Muscle layer of duodenum (tissue), 2 donors: ENCODE measurements around the gene CCNDBP1.
"Not testable (repeated sequence)": the region's sequence is repeated elsewhere in the genome, so short reads cannot be mapped to it uniquely, and the experiment has no call there.

Experiments used
- H3K27ac ChIP-seq: one replicate; pipeline ENCODE4 v1.7.0; 2013; ENCODE audit warnings: mild to moderate bottlenecking, low read length
- H3K27me3 ChIP-seq: one replicate; pipeline ENCODE4 v1.7.0; 2013; ENCODE audit warnings: low read depth, mild to moderate bottlenecking, control low read depth, low read length
- H3K36me3 ChIP-seq, 2 donors: one replicate each; pipeline ENCODE4 v1.7.0; 2013; ENCODE audit warnings: low read length in 2 of 2, control low read depth in 1 of 2, mild to moderate bottlenecking in 1 of 2; ENCODE audit not compliant: insufficient read depth in 2 of 2, control insufficient read depth in 1 of 2
- H3K4me1 ChIP-seq, 2 donors: one replicate each; pipeline ENCODE4 v1.7.0; 2013; ENCODE audit warnings: low read length in 2 of 2, mild to moderate bottlenecking in 2 of 2, control low read depth in 1 of 2, moderate library complexity in 1 of 2; ENCODE audit not compliant: insufficient read depth in 2 of 2, control insufficient read depth in 1 of 2
- H3K4me3 ChIP-seq, 2 donors: one replicate each; pipeline ENCODE4 v1.7.0; 2013; ENCODE audit warnings: low read length in 2 of 2, low read depth in 1 of 2, mild to moderate bottlenecking in 1 of 2
- H3K9me3 ChIP-seq, 2 donors: one replicate each; pipeline ENCODE4 v1.7.0; 2013; ENCODE audit warnings: low read length in 2 of 2, control low read depth in 1 of 2, mild to moderate bottlenecking in 1 of 2; ENCODE audit not compliant: control insufficient read depth in 1 of 2
- donor health status: healthy.

CCNDBP1 gene

DNA sequence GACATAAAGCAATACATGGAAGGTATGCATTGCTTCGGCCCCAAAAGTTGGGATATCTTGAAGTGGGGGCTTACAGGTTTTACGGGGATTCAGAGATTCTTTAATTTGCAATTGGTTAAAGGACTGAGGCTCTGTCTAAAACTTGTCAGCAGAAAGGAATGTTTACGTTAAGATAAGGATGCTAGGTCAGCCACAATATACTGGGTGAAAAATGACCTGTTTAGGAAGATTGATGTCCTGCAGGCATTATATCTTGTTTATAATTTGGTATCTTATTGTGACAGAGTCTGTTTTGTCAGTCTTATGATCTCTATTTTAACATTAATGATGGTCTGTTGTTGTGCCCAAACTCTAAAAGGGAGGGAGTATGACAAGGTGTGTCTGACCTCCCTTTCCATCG lies 15.3 kb upstream of the CCNDBP1 start:
- H3K4me1 ChIP-seq = no peaks in the 10 kb centered on the region
- H3K27me3 ChIP-seq = no peaks in the 10 kb centered on the region
- no peak overlapping the region for H3K4me3 ChIP-seq
- no peaks in the 10 kb centered on the region for H3K9me3 ChIP-seq
- peaks cover 16 to 24% of the 10 kb centered on the region in 2 donors for H3K36me3 ChIP-seq
- no peak overlapping the region for H3K27ac ChIP-seq

DNA sequence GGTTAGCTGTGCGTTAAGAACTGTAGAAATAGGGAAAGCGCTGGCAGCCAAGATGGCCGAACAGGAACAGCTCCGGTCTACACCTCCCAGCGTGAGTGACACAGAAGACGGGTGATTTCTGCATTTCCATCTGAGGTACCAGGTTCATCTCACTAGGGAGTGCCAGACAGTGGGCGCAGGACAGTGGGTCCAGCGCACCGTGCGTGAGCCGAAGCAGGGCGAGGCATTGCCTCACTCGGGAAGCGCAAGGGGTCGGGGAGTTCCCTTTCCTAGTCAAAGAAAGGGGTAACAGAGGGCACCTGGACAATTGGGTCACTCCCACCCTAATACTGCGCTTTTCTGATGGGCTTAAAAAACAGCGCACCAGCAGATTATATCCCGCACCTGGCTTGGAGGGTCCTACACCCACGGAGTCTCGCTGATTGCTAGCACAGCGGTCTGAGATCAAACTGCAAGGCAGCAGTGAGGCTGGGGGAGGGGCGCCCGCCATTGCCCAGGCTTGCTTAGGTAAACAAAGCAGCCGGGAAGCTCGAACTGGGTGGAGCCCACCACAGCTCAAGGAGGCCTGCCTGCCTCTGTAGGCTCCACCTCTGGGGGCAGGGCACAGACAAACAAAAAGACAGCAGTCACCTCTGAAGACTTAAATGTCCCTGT lies 9.4 kb upstream of the CCNDBP1 start:
- H3K4me3 ChIP-seq, H3K27me3 ChIP-seq, H3K9me3 ChIP-seq, H3K4me1 ChIP-seq, H3K27ac ChIP-seq: not testable (repeated sequence)
- H3K36me3 ChIP-seq = peaks cover 8 to 23% of the 10 kb centered on the region in 2 donors

DNA sequence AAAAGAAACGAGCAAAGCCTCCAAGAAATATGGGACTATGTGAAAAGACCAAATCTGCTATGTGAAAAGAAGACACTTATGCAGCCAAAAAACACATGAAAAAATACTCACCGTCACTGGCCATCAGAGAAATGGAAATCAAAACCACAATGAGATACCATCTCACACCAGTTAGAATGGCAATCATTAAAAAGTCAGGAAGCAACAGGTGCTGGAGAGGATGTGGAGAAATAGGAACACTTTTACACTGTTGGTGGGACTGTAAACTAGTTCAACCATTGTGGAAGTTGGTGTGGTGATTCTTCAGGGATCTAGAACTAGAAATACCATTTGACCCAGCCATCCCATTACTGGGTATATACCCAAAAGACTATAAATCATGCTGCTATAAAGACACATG lies 8.1 kb upstream of the CCNDBP1 start:
- not testable (repeated sequence) for H3K27me3 ChIP-seq, H3K9me3 ChIP-seq, H3K4me1 ChIP-seq, H3K4me3 ChIP-seq, H3K27ac ChIP-seq
- H3K36me3 ChIP-seq = peaks cover 7 to 27% of the 10 kb centered on the region in 2 donors

DNA sequence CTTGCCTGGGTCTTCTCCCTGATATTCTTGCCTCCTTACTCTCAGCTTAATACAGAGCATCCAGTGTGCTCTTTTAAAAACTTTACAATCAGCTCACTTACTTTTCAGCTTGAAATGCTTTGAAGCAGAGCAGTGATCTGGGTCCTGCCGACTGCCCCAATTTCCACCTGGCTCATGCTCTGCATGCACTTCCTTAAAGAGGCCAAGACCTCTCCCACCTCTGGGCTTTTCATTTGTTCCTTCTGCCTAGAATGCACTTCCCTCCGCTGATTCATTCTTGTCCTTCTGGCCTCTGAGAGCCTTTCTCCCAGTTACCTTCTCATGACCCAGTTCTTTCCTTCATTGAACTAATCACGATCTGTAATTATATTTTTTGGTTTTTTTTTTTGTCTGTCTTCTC lies 1.9 kb upstream of the CCNDBP1 start:
- Histone ChIP-seq H3K27me3 (no peaks in the 10 kb centered on the region), H3K9me3 (no peaks in the 10 kb centered on the region), H3K27ac (no peak overlapping the region), H3K36me3 (peaks cover 0 to 25% of the 10 kb centered on the region in 2 donors), H3K4me3 (no peak overlapping the region), H3K4me1 (peaks cover 0 to 17% of the 10 kb centered on the region in 2 donors)

DNA sequence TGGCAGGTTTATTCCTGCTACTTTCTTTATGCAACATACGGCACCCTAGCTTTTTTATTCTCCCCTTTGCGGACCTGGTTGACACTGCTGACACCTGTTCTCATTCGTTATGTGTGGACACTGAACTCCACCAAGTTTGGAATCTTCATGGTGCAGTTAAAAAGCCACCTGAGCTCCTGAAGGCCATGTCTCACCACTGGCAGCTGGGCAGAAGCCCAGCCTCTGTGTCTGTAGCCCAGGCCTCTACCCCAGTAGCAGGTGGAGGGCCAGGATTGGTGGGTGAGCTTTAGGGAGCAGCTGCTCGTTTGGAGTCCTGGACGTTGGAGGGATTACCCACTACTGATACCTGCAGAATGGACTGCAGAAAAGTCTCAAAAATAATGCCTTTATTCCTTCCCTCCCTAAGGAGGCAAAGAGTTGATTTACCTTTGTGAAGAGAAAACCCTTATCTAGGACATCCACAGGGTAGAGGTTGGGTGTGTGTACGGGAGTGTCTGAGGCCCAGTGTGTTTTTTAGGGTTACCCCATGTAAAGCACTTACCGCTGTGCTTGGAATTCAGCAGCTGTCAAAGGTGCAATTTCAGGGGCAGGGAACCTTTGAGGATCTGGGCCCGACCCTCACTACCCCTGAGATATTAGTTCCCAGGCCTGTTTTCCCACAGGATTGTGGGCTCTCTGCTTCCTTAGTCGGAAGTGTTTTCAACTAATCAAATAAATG lies 637 bp upstream of the CCNDBP1 start:
- H3K4me3 ChIP-seq = peak overlapping the region; percentile 49 to 77
- no peak overlapping the region for H3K27ac ChIP-seq
- peaks cover 0 to 17% of the 10 kb centered on the region in 2 donors for H3K4me1 ChIP-seq
- H3K27me3 ChIP-seq = no peaks in the 10 kb centered on the region
- no peaks in the 10 kb centered on the region for H3K9me3 ChIP-seq
- H3K36me3 ChIP-seq = peaks cover 0 to 24% of the 10 kb centered on the region in 2 donors

DNA sequence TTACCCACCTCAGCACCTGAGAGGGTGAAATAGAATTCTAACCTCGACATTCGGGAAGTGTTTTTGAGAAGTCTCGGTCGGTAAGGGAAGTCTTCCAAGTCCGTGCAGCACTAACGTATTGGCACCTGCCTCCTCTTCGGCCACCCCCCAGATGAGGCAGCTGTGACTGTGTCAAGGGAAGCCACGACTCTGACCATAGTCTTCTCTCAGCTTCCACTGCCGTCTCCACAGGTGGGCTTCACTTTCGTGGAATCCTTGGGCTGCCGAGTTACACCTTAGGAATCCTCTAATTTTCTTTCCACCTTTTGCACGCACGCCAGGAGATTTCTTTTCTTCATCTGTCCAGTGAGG lies 775 bp downstream of the CCNDBP1 start:
- no peaks in the 10 kb centered on the region for H3K9me3 ChIP-seq
- peaks cover 9 to 32% of the 10 kb centered on the region in 2 donors for H3K36me3 ChIP-seq
- H3K4me3 ChIP-seq = peak overlapping the region; percentile 77 to 81
- H3K4me1 ChIP-seq = peaks cover 0 to 17% of the 10 kb centered on the region in 2 donors
- no peaks in the 10 kb centered on the region for H3K27me3 ChIP-seq
- H3K27ac ChIP-seq = peak overlapping the region; percentile 89

DNA sequence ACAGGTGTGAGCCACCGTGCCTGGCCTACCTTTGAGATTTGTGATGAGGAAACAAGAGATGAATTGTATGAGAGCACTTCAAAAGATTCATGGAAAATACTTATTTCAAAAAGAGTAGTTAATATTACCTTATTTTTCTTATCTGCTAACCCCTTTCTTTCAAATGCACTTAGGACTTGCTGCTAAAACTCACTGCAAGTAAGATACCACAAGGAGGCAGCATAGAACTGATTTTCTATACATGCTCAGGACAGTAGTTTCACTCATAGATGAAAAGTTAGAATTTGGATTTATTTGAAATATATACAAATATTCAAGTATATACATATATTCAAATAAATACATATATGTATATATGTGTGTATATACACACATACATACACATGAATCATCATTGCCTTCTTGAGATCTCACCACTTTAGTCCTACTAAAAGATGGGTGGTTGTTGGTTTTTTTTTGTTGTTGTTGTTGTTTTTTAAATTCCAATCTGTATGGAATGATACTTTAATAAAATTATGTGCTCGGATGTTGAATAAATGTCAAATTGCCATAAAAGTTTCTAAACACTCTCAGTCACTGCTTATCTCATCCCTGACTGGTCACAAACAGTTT lies 2.4 kb downstream of the CCNDBP1 start:
- H3K4me1 ChIP-seq = peaks cover 0 to 17% of the 10 kb centered on the region in 2 donors

DNA sequence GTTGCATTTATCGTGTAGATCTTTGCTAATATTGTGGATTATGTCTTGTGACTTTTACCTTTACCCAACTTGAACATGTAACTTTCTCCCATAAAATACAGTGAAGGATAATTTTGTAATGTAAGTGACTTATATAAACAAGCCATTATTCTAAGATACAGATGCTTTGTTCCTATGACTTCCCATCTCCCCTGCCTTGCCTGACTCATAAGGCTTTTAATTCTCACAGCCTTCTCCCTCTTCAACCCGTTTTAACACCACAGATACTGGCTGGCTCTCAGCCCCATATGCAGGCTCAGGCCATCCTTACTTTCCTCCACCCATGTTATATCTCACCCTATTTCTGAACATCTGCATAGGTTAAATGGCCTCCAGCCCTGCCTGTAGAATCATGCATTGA lies 4.1 kb downstream of the CCNDBP1 start:
- Histone ChIP-seq H3K9me3 (no peaks in the 10 kb centered on the region), H3K36me3 (peaks cover 41 to 49% of the 10 kb centered on the region in 2 donors), H3K27ac (no peak overlapping the region), H3K4me1 (peaks cover 0 to 17% of the 10 kb centered on the region in 2 donors), H3K27me3 (no peaks in the 10 kb centered on the region), H3K4me3 (no peak overlapping the region)

More for the DNA sequence above, 2.4 kb downstream of the CCNDBP1 start:
- H3K27ac ChIP-seq = no peak overlapping the region
- peaks cover 26 to 42% of the 10 kb centered on the region in 2 donors for H3K36me3 ChIP-seq
- H3K4me3 ChIP-seq = no peak overlapping the region
- no peaks in the 10 kb centered on the region for H3K27me3 ChIP-seq
- no peaks in the 10 kb centered on the region for H3K9me3 ChIP-seq

DNA sequence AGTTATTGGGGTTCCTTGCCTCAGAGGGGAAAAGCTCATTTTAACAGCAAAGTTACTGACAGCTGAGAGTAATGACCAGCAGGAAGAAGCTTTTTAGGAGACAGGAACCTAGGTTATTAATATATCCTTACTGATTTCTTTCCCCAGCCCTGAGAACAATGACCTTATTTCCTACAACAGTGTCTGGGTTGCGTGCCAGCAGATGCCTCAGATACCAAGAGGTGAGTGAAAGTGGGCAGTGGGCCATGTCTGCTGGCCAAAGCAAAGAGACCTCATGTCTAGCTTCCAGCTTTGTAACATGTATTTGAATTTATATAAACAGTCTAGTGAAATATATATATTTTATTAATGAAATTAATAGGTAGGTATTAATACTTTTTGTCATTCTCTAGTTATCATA lies 5.0 kb downstream of the CCNDBP1 start:
- Histone ChIP-seq H3K4me3 (no peak overlapping the region), H3K9me3 (no peaks in the 10 kb centered on the region), H3K27me3 (no peaks in the 10 kb centered on the region), H3K4me1 (peaks cover 0 to 11% of the 10 kb centered on the region in 2 donors), H3K27ac (no peak overlapping the region), H3K36me3 (peaks cover 50 to 52% of the 10 kb centered on the region in 2 donors)

DNA sequence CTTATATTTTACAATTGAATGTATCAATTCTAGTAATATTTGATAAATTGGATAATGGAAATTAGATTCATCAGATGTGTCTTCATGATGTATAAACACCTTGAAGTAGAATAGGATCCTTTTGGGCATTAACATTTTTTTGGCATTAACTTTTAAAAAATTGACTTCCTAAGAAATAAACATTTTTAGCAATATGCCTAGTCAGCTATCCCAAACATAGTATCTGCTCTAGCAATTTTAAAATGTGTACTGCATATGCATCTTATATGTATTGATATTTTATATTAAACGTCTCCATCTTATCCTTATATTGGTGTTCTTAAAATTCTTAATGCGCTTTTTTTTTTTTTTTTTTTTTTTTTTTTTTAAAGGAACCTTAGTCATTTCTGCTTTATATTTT lies 8.5 kb downstream of the CCNDBP1 start:
- Histone ChIP-seq H3K27me3 (no peaks in the 10 kb centered on the region), H3K27ac (no peak overlapping the region), H3K36me3 (peaks cover 65 to 73% of the 10 kb centered on the region in 2 donors), H3K4me1 (no peaks in the 10 kb centered on the region), H3K9me3 (no peaks in the 10 kb centered on the region), H3K4me3 (no peak overlapping the region)

DNA sequence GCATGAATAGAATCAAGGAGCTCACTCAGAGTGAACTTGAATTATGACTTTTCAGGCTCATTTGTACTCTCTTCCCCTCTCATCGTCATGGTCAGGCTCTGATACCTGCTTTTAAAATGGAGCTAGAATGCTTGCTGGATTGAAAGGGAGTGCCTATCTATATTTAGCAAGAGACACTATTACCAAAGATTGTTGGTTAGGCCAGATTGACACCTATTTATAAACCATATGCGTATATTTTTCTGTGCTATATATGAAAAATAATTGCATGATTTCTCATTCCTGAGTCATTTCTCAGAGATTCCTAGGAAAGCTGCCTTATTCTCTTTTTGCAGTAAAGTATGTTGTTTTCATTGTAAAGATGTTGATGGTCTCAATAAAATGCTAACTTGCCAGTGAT lies 9.6 kb downstream of the CCNDBP1 start:
- Histone ChIP-seq H3K4me3 (no peak overlapping the region), H3K4me1 (no peaks in the 10 kb centered on the region), H3K27me3 (no peaks in the 10 kb centered on the region), H3K36me3 (peaks cover 57 to 74% of the 10 kb centered on the region in 2 donors), H3K27ac (no peak overlapping the region), H3K9me3 (no peaks in the 10 kb centered on the region)
